COLO829 (cell line): ENCODE data around the gene NOXA1.
"Not testable (repeated sequence)": the region's sequence is repeated elsewhere in the genome, so short reads cannot be mapped to it uniquely, and the experiment has no call there.

ENCODE experiments used
- DNase-seq: peaks from one replicate; pipeline ENCODE4 v3.0.0; 2012; ENCODE audit warnings: low spot score

Gene NOXA1

GRCh38 chr9:137439158-137439714, 16.0 kb downstream of the NOXA1 start:
- DNase-seq, result no peak

GRCh38 chr9:137441289-137441934, 18.2 kb downstream of the NOXA1 start, which contains the start of gene ENTPD8:
Gene ENTPD8, minus strand, starts transcription at chr9:137441357. Its CDS starts 3,072 bp downstream, at chr9:137438285.
- no peak for DNase-seq

GRCh38 chr9:137441935-137442321, 18.7 kb downstream of the NOXA1 start:
- no peak for DNase-seq

GRCh38 chr9:137444106-137444790, 21.1 kb downstream of the NOXA1 start:
- no peak for DNase-seq

GRCh38 chr9:137445275-137445807, 22.1 kb downstream of the NOXA1 start:
- peak; percentile 66 for DNase-seq

GRCh38 chr9:137445930-137446431, 22.8 kb downstream of the NOXA1 start:
- no peak for DNase-seq

- no peak for DNase-seq
Measured at GRCh38 chr9:137446851-137447471, 23.8 kb downstream of the NOXA1 start.

GRCh38 chr9:137447722-137448601, 24.8 kb downstream of the NOXA1 start:
- no peak for DNase-seq

- no peak for DNase-seq
Measured at GRCh38 chr9:137448602-137448962, 25.4 kb downstream of the NOXA1 start.

- no peak for DNase-seq
Measured at GRCh38 chr9:137449081-137449844, 26.1 kb downstream of the NOXA1 start.

- no peak for DNase-seq
Measured at GRCh38 chr9:137449931-137450538, 26.8 kb downstream of the NOXA1 start.

- not testable (repeated sequence) for DNase-seq
Measured at GRCh38 chr9:137450539-137451222, 27.5 kb downstream of the NOXA1 start.

- not testable (repeated sequence) for DNase-seq
Measured at GRCh38 chr9:137451264-137452005, 28.2 kb downstream of the NOXA1 start.

GRCh38 chr9:137452006-137452760, 29.0 kb downstream of the NOXA1 start:
- no peak for DNase-seq

- DNase-seq, result no peak
Measured at GRCh38 chr9:137452761-137453642, 29.8 kb downstream of the NOXA1 start.

GRCh38 chr9:137453643-137454081, 30.5 kb downstream of the NOXA1 start:
- DNase-seq, result peak; percentile 71

GRCh38 chr9:137454145-137454596, 31.0 kb downstream of the NOXA1 start:
- DNase-seq, result no peak
